HFFc6 (cell line): ENCODE measurements around the gene SORCS2. TPM values are rescaled to one million over a fixed set of nuclear protein-coding genes. Genes with fewer than 3 reads are reported as not detected.

Experiments
- DNase-seq: peaks from one replicate; pipeline ENCODE4 v3.0.0-alpha.2; 2018
- H3K27ac Mint-ChIP-seq: 2 replicates; pipeline ENCODE4 v1.8.0; 2020; ENCODE audit warnings: mild to moderate bottlenecking, mixed read lengths
- H3K27me3 Mint-ChIP-seq: 2 replicates; pipeline ENCODE4 v1.8.0; 2021; ENCODE audit warnings: mild to moderate bottlenecking, moderate library complexity, mixed read lengths; ENCODE audit not compliant: insufficient read depth
- H3K36me3 Mint-ChIP-seq: 2 replicates; pipeline ENCODE4 v1.8.0; 2021; ENCODE audit warnings: low read depth, mixed read lengths
- H3K4me1 Mint-ChIP-seq: 2 replicates; pipeline ENCODE4 v1.8.0; 2020; ENCODE audit warnings: low read depth, mixed read lengths
- H3K4me3 Mint-ChIP-seq: 2 replicates; pipeline ENCODE4 v1.8.0; 2020; ENCODE audit warnings: mild to moderate bottlenecking, moderate library complexity, mixed read lengths
- H3K9me3 Mint-ChIP-seq: 2 replicates; pipeline ENCODE4 v1.8.0; 2020; ENCODE audit warnings: mild to moderate bottlenecking, mixed read lengths
- total RNA-seq, 6 experiments: library from RNA; stranded (reverse); fragmentation: NEBNext Ultra II Directional; extraction: Animal tissue kit (Norgen Biotek cat#: 25700); gene quantifications; 2 replicates in 1 of 6; 3 replicates in 5 of 6; pipeline ENCODE4 v1.2.3, GENCODE V29; 2021
- TF ChIP-seq, protein P1 (sequence below): fragments of 200-600 bp; sonication (generic); IDR thresholded peaks from 2 replicates; pipeline ENCODE4 v1.5.0; 2021; ENCODE audit warnings: antibody characterized with exemption, mild to moderate bottlenecking

Gene SORCS2
- total RNA-seq, 6 experiments from 2014 or later: 0.05 to 0.15 (median 0.12) TPM; not detected in 3

- Mint-ChIP-seq H3K4me3 (no peak overlapping the region), H3K27ac (no peak overlapping the region), H3K27me3 (peaks cover 39% of the 10 kb centered on the region), H3K9me3 (no peaks in the 10 kb centered on the region), H3K36me3 (no peaks in the 10 kb centered on the region), H3K4me1 (no peaks in the 10 kb centered on the region)
- no peak for DNase-seq
- TF ChIP-seq, protein P1, sequence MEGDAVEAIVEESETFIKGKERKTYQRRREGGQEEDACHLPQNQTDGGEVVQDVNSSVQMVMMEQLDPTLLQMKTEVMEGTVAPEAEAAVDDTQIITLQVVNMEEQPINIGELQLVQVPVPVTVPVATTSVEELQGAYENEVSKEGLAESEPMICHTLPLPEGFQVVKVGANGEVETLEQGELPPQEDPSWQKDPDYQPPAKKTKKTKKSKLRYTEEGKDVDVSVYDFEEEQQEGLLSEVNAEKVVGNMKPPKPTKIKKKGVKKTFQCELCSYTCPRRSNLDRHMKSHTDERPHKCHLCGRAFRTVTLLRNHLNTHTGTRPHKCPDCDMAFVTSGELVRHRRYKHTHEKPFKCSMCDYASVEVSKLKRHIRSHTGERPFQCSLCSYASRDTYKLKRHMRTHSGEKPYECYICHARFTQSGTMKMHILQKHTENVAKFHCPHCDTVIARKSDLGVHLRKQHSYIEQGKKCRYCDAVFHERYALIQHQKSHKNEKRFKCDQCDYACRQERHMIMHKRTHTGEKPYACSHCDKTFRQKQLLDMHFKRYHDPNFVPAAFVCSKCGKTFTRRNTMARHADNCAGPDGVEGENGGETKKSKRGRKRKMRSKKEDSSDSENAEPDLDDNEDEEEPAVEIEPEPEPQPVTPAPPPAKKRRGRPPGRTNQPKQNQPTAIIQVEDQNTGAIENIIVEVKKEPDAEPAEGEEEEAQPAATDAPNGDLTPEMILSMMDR: no peak
Measured at GRCh38 chr4:7692451-7693236, 500.3 kb downstream of the SORCS2 start.

DNA sequence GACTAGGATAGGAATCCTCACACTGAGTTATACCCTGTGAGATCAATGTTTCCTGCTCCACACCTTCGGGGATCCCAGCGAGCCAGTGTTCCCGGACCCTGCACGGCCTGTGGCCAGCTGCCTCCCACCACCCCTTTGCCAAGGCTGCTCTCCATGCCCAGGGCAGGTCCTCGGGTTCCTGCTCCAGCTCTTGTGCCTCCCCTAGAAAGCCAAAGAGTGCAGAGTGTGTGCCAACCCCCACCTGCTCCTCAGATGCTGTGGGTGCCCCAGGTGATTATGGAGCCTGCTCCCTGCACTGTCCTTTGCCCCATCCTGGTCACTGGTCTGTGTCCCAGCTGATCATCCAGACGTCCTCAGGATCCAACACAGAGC, 500.9 kb downstream of the SORCS2 start:
- no peaks in the 10 kb centered on the region for H3K36me3 Mint-ChIP-seq
- no peaks in the 10 kb centered on the region for H3K9me3 Mint-ChIP-seq
- no peak overlapping the region for H3K4me3 Mint-ChIP-seq
- no peak overlapping the region for H3K27ac Mint-ChIP-seq
- peaks cover 2% of the 10 kb centered on the region; the same call in 1 of the 2 replicates for H3K4me1 Mint-ChIP-seq
- peaks cover 39% of the 10 kb centered on the region for H3K27me3 Mint-ChIP-seq
- DNase-seq: no peak
- TF ChIP-seq, protein P1: no peak

- Mint-ChIP-seq H3K27ac (no peak overlapping the region), H3K4me1 (peaks cover 7% of the 10 kb centered on the region), H3K9me3 (no peaks in the 10 kb centered on the region), H3K27me3 (peaks cover 42% of the 10 kb centered on the region), H3K4me3 (no peak overlapping the region), H3K36me3 (no peaks in the 10 kb centered on the region)
- no peak for DNase-seq
- TF ChIP-seq, protein P1: no peak
Measured at GRCh38 chr4:7693711-7694110, 501.4 kb downstream of the SORCS2 start.

DNA sequence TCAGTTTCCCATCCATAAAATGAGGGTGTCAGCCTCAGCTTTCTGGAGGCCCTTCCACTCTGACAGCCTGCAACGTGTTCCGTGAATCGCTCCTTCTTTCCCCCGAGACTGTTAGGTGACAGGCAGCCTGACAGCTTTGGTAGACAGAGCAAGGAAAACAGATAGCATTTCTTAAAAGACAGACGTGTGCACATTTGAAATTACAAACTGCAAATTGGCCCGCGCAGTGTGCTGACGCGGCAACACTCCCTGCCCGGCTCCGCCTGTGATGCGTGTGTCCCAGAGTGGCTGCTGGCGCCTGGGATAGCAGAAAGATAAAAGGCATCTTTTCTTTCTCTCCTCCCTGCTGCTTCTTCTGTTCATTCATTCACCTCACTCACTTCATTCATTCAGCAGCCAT, 502.0 kb downstream of the SORCS2 start:
- no peak for DNase-seq
- no peak overlapping the region for H3K4me3 Mint-ChIP-seq
- no peaks in the 10 kb centered on the region for H3K9me3 Mint-ChIP-seq
- H3K4me1 Mint-ChIP-seq: peaks cover 13% of the 10 kb centered on the region
- TF ChIP-seq, protein P1: no peak
- H3K27me3 Mint-ChIP-seq: peaks cover 42% of the 10 kb centered on the region
- H3K36me3 Mint-ChIP-seq: no peaks in the 10 kb centered on the region
- H3K27ac Mint-ChIP-seq: no peak overlapping the region

- Mint-ChIP-seq H3K4me3 (no peak overlapping the region), H3K27me3 (peaks cover 33% of the 10 kb centered on the region), H3K9me3 (no peaks in the 10 kb centered on the region), H3K27ac (no peak overlapping the region), H3K36me3 (no peaks in the 10 kb centered on the region), H3K4me1 (peaks cover 22% of the 10 kb centered on the region)
- TF ChIP-seq, protein P1: no peak
- no peak for DNase-seq
Measured at GRCh38 chr4:7697343-7697742, 505.0 kb downstream of the SORCS2 start.
